ENCODE measurements around the gene CLNK.

CLNK gene

DNA sequence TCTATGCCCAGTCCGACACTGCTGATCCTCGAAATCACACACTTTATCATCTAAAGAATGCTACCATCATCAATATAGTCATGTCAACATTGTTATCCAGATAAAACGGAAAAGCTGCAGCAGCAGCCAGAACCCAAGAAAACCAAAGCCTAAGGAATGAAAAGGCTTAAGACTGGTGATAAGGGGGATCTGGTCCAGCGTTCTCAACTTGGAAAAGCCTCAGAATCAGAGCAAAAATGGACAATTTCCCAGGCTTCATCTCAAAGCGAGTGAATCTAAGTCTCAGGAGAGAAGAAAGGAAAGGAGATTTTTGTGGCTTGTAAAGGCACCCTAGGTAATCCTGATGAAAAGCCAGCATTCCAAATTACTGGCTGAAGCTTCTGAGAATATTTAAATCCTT is 235.6 kb downstream of the CLNK start:
- DNase-seq = no peak

DNA sequence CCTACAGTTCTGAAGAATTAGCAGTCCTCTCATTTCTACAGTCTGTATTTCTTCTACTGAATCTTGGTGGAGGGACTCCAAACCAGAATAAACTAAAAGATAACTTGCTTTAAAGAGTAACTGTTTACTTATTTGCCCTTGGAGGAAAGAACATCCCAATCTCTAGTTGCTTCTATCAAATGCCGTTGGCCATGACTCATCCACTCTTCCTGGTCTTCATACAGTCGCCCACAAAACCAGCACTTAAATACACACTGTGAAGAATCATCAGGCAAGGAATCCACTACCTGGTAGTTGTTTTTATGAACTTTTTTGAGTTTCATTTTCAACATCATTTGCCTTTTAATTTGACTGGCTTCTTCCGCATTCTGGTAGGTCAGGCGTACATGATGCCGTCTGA is 241.6 kb downstream of the CLNK start:
- no peak for DNase-seq

DNA sequence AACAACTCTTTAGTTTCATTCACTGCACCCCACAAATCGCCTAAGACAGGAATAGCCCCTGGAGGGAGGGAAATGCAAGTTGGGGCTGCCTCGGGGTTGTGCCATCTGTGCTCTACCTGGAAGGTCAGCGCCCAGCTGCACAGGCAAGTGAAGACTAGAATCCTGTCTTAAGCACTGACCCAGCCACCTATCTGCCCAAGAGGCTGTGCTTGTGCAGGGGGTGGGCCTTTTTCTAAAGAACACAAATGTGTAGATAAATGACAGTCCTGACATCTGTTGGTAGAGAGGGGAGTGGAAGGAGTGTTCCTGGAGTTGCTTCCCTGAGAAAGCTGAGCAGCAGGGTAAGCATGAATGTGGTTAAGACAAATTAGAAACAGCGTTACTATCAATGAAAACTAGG is 243.1 kb downstream of the CLNK start:
- DNase-seq = no peak

DNA sequence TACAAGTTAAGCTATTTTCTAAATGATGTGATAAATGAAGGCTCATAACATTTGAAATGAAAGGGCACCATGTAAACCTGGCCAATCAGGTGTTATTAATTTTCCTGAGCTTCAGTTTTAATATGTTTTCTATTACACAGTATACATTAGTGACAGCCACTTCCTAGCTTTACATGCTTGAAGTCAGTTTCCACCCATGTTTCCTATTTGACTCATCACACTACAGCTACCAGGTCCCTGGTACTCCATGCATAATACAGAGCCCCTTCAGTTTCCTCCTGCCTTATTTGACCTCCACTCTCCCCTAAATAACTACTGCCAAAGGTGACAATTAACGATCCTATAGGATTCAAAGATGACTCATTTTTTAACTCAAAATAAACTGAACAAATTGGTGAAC is 245.6 kb downstream of the CLNK start:
- DNase-seq = no peak

DNA sequence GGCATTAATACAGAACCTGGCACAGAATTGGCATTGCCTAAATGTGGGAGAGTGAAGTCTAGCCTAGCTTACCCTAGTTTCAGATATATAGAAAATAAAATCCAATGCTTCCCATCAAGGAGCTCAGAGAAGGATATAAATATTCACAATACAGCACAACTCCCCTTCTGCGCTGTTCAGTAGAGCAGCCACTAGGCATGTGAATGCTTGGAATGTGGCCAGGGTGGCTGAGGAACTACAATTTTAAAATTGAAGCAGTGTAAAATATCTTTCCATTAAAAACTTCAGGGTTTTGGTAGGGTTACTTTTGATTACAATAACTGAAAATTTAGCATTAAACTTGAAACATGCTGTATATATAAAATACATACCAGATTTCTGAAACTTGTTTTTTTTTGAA is 246.8 kb downstream of the CLNK start:
- DNase-seq = no peak
